ENCODE data around the gene POU6F2.

- TF ChIP-seq POLR3A (IDR thresholded peaks at IDR 0.05; ENCODE audit: borderline replicate concordance, extremely low read depth, insufficient read depth, insufficient read length) = no peak
- no peak for TF ChIP-seq ZNF12 (CRISPR knock-in tag; IDR thresholded peaks at IDR 0.05)
- peak in 1 of 3 experiments; percentile 23; a peak in 1 of 6 replicates for TF ChIP-seq CTCF (IDR thresholded peaks at IDR 0.05 in 2 of 3, conservative IDR thresholded peaks at IDR 0.05 in 1 of 3; ENCODE audit: insufficient read depth in 2 of 3, low read depth in 1 of 3, low read length in 3 of 3)
- no peak for TF ChIP-seq SMAD1 (IDR thresholded peaks at IDR 0.05; ENCODE audit: low read depth, low read length, partially characterized antibody)
- TF ChIP-seq GTF3C2 (IDR thresholded peaks at IDR 0.05; ENCODE audit: borderline replicate concordance, extremely low read depth, insufficient read length) = no peak
- TF ChIP-seq TCF7L2 (IDR thresholded peaks at IDR 0.05; ENCODE audit: low read depth, low read length) = no peak
Measured at GRCh38 chr7:39075210-39075609, 97.5 kb downstream of the POU6F2 start.
